K562 treated with DMSO at 1 percent for 24 hours (cell line): ENCODE measurements around the gene CGB3. TPM values are rescaled to one million over a fixed set of nuclear protein-coding genes. Genes with fewer than 3 reads are reported as not detected.

Experiments used
- total RNA-seq: library from RNA; unstranded; fragments of 300-600 nt; gene quantifications from 2 replicates; pipeline ENCODE4 v1.2.3, GENCODE V29; 2022; ENCODE audit warnings: low read depth; ENCODE audit not compliant: insufficient read depth

Gene CGB3
- not detected in 2 replicates for total RNA-seq

GRCh38 chr19:49024233-49024632 is at the start of gene CGB3:
Gene CGB3, minus strand, starts transcription at chr19:49024333. Its CDS starts 362 bp downstream, at chr19:49023971.

GRCh38 chr19:49064768-49065611 is 40.9 kb upstream of the CGB3 start, which contains the start of gene NTF4:
Gene NTF4, minus strand, starts transcription at chr19:49064818. Its CDS starts 2,821 bp downstream, at chr19:49061997.

DNA sequence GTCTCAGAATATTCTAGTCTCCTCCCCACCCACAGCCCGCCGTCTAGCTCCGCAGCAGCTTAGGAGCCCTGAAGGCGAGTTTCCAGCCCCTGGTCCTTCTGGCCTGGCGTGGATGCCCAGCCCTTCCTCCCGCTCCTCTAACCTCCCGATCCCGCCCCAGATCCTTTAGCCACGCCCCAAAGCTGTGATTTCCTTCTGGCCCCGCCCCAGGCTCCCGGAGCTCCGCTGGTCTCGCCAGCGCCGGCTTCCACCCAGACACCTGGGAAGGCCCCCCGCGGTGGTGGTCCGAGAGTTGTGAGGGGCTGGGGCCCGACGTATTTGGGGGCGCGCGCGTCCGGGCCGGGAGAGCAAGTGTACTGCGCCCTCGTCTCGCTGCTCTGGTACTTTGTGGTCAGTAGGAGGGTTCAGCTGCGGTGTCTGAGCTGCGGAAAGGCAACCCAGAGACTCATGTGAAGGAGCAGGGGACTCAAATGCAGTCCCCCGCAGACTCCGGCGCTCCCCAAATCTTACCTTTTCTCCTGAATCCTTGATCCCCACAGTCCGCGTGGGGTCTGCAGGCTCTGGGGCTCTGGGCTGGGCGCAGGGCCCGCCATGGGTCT is 33.6 kb upstream of the CGB3 start, which contains the start of gene CGB7:
Gene CGB7 (minus strand): TSS at position 114 of the 599 bp plus-strand sequence. CDS start 2,374 bp downstream, outside the sequence.

GRCh38 chr19:49049011-49049410 is 24.9 kb upstream of the CGB3 start, which contains the start of gene CGB8:
Gene CGB8, minus strand, starts transcription at chr19:49049111. Its CDS starts 372 bp downstream, at chr19:49048739.

DNA sequence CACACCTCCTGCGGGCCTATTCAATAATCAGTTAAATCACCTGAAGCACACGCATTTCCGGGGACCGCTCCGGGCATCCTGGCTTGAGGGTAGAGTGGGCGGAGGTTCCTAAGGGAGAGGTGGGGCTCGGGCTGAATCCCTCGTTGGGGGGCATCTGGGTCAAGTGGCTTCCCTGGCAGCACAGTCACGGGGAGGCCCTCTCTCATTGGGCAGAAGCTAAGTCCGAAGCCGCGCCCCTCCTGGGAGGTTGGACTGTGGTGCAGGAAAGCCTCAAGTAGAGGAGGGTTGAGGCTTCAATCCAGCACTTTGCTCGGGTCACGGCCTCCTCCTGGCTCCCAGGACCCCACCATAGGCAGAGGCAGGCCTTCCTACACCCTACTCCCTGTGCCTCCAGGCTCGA is 19.4 kb upstream of the CGB3 start, which contains the start of gene CGB5:
Gene CGB5 (plus strand): TSS at position 301 of the 400 bp plus-strand sequence. CDS start 362 bp downstream, outside the sequence.

GRCh38 chr19:49036815-49037214 is 12.7 kb upstream of the CGB3 start, which contains the start of gene CGB1:
Gene CGB1, minus strand, starts transcription at chr19:49036895. Its CDS starts 184 bp downstream, at chr19:49036711.

GRCh38 chr19:49031642-49032301 is 7.6 kb upstream of the CGB3 start, which contains the start of gene CGB2:
Gene CGB2, plus strand, starts transcription at chr19:49031890. Its CDS starts 206 bp downstream, at chr19:49032096.

GRCh38 chr19:49017041-49017665 is 7.0 kb downstream of the CGB3 start, which contains the start of gene LHB:
Gene LHB, minus strand, starts transcription at chr19:49017091. Its CDS starts 10 bp downstream, at chr19:49017081.

DNA sequence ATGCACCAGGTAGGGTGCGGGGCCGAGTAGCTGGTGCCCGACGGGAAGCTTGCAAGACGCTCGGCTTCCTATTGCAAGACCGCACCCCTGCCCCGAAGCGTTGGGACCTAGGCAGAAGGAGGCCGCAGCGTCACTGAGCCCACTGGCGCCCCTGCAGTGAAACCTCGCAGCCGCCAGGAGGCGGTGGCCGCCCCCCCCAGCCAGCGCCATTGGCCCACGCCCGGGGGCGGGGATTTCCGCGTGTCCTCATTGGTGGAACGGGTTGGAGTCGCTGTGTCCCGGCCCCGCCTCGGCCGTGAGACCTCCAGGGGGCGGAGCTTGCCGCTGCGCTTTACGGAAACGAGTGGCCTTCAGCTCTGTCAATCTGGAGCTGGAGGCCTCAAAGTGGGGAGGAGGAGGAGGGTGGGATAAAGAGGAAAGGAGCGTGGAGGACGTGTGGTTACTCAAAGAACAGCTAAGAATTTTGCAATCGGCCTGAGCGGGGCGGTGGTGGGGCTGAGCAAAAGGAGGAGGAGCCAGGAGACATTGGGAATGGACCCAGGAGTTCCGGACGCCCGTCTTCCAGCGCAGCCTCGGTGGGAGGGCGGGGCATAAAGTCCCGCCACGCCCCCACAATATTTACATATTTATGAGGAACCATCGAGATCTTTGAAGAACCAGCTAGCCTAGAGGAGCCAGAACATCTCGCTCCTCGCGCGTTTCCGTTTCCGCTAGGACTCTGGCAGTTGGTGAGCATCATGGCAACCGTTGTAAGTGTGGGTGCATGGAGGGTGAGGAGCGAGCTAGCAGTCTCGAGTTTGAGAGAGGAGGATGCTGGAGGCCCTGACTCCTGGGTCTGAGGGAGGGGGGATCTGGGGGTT is 30.7 kb downstream of the CGB3 start, which contains the start of the genes GYS1 and RUVBL2:
Gene GYS1 (minus strand): TSS at position 135 of the 860 bp plus-strand sequence. CDS start 197 bp downstream, outside the sequence.
Gene RUVBL2 (plus strand): TSS at position 713 of the 860 bp plus-strand sequence. CDS start 25 bp downstream, at position 738.

Other genes starting within 250 kb of the CGB3 start
- gene BCAT2, start 213.3 kb downstream of the CGB3 start, total RNA-seq: 77.3 and 83.0 TPM in 2 replicates
- gene HSD17B14, start 187.8 kb downstream of the CGB3 start, total RNA-seq: 1.1 TPM in 1 of 2 replicates, not detected in the other
- gene PLEKHA4, start 155.7 kb downstream of the CGB3 start, total RNA-seq: 49.1 and 54.5 TPM in 2 replicates
- 88.6 and 88.9 TPM in 2 replicates for gene PPP1R15A, start 151.9 kb downstream of the CGB3 start, total RNA-seq
- gene TULP2, start 125.6 kb downstream of the CGB3 start, total RNA-seq: 0.88 and 3.5 TPM in 2 replicates
- gene NUCB1, start 124.0 kb downstream of the CGB3 start, total RNA-seq: 445 and 480 TPM in 2 replicates
- 4.8 and 5.0 TPM in 2 replicates for gene DHDH, start 90.6 kb downstream of the CGB3 start, total RNA-seq
- gene BAX, start 69.5 kb downstream of the CGB3 start, total RNA-seq: 136 and 153 TPM in 2 replicates
- gene FTL, start 59.0 kb downstream of the CGB3 start, total RNA-seq: 7,562 and 7,983 TPM in 2 replicates
- gene GYS1, start 31.0 kb downstream of the CGB3 start, total RNA-seq: 26.8 and 34.3 TPM in 2 replicates
- 295 and 316 TPM in 2 replicates for gene RUVBL2, start 30.4 kb downstream of the CGB3 start, total RNA-seq
- not detected in 2 replicates for gene LHB, start 7.2 kb downstream of the CGB3 start, total RNA-seq
- 4.8 and 8.7 TPM in 2 replicates for gene CGB2, start 7.6 kb upstream of the CGB3 start, total RNA-seq
- not detected in 2 replicates for gene CGB1, start 12.6 kb upstream of the CGB3 start, total RNA-seq
- gene CGB5, start 19.5 kb upstream of the CGB3 start, total RNA-seq: not detected in 2 replicates
- not detected in 2 replicates for gene CGB8, start 24.8 kb upstream of the CGB3 start, total RNA-seq
- gene CGB7, start 33.4 kb upstream of the CGB3 start, total RNA-seq: not detected in 2 replicates
- not detected in 2 replicates for gene NTF4, start 40.5 kb upstream of the CGB3 start, total RNA-seq
- not detected in 2 replicates for gene KCNA7, start 48.4 kb upstream of the CGB3 start, total RNA-seq
- 219 and 229 TPM in 2 replicates for gene SNRNP70, start 61.1 kb upstream of the CGB3 start, total RNA-seq
- gene LIN7B, start 90.0 kb upstream of the CGB3 start, total RNA-seq: 16.2 and 19.1 TPM in 2 replicates
- gene C19orf73, start 94.8 kb upstream of the CGB3 start, total RNA-seq: 1.3 and 2.4 TPM in 2 replicates
- 14.2 and 15.9 TPM in 2 replicates for gene PPFIA3, start 95.2 kb upstream of the CGB3 start, total RNA-seq
- gene HRC, start 131.1 kb upstream of the CGB3 start, total RNA-seq: 9.9 and 12.2 TPM in 2 replicates
- gene TRPM4, start 133.5 kb upstream of the CGB3 start, total RNA-seq: 20.5 and 23.4 TPM in 2 replicates